SIG-M5 (cell line): ENCODE data around the gene B3GAT2.

Experiments used
- DNase-seq: peaks from one replicate; lab custom pipeline; 2025; lab: John Stamatoyannopoulos, UW

The B3GAT2 gene

GRCh38 chr6:70842541-70842940 lies 114.3 kb downstream of the B3GAT2 start:
- no peak for DNase-seq

GRCh38 chr6:70841112-70841511 lies 115.7 kb downstream of the B3GAT2 start:
- DNase-seq, result no peak

DNA sequence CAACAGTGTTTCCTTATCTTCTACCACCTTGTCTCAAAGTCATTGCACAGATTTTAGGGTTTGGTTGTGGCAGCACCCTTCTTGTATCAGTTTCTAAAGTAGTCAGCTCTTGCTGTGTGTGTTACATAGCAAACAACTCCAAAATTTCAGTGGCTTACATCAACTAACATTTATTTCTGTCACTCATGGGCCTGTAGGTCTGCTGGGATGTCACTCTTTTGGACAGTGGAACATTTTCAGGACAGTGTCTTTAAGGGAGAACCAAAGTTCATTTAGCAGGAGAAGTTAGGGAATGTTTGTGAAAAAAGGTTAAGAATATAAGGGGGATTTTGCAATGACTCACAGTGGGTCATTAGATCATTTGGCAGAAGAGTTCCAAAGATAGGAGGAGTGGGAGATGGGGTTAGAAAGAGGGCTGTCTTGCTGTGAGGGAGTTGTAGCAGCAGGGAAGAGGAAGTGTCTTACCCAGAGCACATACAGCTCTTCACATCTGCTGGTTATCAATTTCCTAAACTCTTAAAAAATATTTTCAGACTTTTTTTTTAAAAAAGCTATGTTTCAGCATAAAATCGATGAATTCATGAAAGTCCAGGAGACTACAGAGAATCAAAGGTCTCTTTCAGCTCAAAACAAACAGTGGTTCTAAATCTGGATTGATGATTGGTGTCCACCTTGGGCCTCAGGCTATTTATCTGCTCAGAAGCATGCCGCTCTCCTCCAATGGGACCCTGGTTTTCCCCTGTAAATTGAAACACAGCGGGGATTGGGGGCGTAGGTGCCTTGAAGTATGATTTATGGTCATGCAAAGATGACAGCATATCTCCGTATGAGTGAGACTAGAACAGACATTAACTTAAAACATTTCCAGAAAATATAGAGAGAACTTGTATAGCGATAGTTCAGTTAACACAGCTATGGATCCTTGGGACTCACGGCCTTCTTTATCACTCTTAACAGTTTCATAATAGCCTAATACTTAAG lies 117.3 kb downstream of the B3GAT2 start:
- no peak for DNase-seq

- DNase-seq, result no peak
Observed at GRCh38 chr6:70838907-70839285, 118.0 kb downstream of the B3GAT2 start.

DNA sequence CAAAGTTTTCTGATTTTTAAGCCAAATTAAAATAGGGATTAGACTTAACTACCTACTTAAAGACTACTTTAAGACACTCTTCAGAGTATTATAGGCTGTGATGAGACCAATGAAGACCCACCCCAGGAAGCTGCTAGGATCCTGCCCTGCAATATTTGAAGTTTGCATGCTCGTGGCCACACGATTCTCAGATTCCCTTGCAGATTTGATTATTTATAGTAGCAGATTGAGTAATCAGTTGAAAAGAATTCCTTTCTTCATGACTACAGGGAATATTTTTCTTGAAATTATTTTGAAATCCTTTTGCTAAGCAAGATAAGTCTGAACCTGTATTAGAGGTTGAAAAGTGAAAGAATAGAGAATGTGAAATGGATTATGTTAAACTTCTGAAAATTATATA lies 122.3 kb downstream of the B3GAT2 start:
- DNase-seq, result no peak

GRCh38 chr6:70831427-70831826 lies 125.4 kb downstream of the B3GAT2 start:
- no peak for DNase-seq

DNA sequence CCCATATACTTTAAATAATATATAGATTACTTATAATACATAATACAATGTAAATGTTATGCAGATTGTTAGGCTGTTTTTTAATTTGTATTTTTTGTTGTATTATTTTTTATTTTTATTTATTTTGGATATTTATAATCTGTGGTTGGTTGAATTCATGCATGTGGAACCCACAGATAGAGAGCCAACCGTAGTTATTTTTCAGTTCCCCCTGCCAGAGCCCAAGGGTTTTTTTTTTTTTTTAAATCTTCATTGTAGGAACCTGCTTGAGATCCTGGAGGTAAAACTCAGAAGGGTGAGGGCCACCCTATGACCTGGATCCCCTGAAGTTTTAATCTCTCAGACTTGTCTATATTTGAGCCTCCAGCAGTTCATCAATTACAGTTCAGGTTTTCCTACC lies 133.2 kb downstream of the B3GAT2 start:
- DNase-seq, result no peak

GRCh38 chr6:70821751-70822150 lies 135.1 kb downstream of the B3GAT2 start:
- no peak for DNase-seq

GRCh38 chr6:70820778-70821177 lies 136.1 kb downstream of the B3GAT2 start:
- no peak for DNase-seq

GRCh38 chr6:70819646-70820045 lies 137.2 kb downstream of the B3GAT2 start:
- DNase-seq, result no peak

GRCh38 chr6:70813885-70814284 lies 143.0 kb downstream of the B3GAT2 start:
- DNase-seq, result no peak

- no peak for DNase-seq
Observed at GRCh38 chr6:70811788-70812187, 145.1 kb downstream of the B3GAT2 start.
